ENCODE results near the gene SMIM12. TPM values are rescaled to one million over a fixed set of nuclear protein-coding genes. Genes with fewer than 3 reads are reported as not detected.
"Not testable (repeated sequence)": the region's sequence is repeated elsewhere in the genome, so short reads cannot be mapped to it uniquely, and the experiment has no call there.

SMIM12 gene
- total RNA-seq, 4 donors from 2014 or later: 17.1 to 38.1 (median 31.5) TPM

DNA sequence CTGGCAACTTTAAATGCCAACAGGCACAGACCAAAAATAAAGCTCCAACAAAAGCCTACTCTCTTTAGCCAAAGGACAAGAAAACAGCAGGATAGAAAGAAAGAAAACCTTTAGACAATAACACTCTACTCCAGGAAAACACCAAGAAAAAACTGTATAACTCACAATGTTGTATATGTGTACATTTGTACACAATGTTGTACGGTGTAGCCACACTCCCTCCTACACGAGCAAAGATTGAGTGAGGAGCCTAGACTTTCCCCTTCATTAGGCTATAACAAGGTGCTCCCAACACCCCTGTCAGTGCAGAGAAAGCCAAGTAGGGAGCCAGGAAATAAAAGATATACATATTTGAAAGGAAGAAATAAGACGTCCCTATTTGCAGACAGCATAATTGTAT, 42.8 kb downstream of the SMIM12 start:
- Histone ChIP-seq H3K9me3 (no peaks in the 10 kb centered on the region), H3K4me3 (no peak overlapping the region), H3K27me3 (no peaks in the 10 kb centered on the region), H3K36me3 (no peaks in the 10 kb centered on the region), H3K27ac (no peak overlapping the region), H3K4me1 (no peaks in the 10 kb centered on the region)
- no peak for DNase-seq (ENCODE audit: low spot score in 2 of 2)
- 80% methylated on average over 3 of the region's 3 CpGs for WGBS
- TF ChIP-seq EP300 (IDR thresholded peaks at IDR 0.05): no peak
- no peak for TF ChIP-seq POLR2A (IDR thresholded peaks at IDR 0.05)
- TF ChIP-seq, protein P1, sequence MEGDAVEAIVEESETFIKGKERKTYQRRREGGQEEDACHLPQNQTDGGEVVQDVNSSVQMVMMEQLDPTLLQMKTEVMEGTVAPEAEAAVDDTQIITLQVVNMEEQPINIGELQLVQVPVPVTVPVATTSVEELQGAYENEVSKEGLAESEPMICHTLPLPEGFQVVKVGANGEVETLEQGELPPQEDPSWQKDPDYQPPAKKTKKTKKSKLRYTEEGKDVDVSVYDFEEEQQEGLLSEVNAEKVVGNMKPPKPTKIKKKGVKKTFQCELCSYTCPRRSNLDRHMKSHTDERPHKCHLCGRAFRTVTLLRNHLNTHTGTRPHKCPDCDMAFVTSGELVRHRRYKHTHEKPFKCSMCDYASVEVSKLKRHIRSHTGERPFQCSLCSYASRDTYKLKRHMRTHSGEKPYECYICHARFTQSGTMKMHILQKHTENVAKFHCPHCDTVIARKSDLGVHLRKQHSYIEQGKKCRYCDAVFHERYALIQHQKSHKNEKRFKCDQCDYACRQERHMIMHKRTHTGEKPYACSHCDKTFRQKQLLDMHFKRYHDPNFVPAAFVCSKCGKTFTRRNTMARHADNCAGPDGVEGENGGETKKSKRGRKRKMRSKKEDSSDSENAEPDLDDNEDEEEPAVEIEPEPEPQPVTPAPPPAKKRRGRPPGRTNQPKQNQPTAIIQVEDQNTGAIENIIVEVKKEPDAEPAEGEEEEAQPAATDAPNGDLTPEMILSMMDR (IDR thresholded peaks at IDR 0.05): no peak
- TF ChIP-seq POLR2AphosphoS5 (IDR thresholded peaks at IDR 0.05): no peak

DNA sequence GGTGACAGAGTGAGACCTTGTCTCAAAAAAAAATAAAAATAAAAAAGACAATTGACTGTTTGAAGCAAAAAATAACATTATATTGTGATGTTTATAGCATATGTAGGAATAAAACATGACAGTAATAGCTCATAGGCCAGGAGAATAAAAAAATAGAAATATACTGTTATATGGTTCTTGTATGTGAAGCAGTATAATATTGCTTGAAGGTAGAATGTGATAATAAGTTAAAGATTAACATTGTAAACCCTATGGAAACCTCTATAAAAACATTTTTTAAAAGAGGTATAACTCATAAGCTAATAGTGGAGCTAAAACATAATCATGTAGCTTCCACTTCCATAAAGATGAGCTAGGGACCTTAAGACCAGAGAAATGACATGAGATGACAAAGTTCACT, 43.2 kb downstream of the SMIM12 start:
- Histone ChIP-seq H3K4me1 (no peaks in the 10 kb centered on the region), H3K27me3 (no peaks in the 10 kb centered on the region), H3K9me3 (no peaks in the 10 kb centered on the region), H3K4me3 (no peak overlapping the region), H3K27ac (no peak overlapping the region), H3K36me3 (no peaks in the 10 kb centered on the region)
- no peak for TF ChIP-seq POLR2AphosphoS5 (IDR thresholded peaks at IDR 0.05)
- DNase-seq (ENCODE audit: low spot score in 2 of 2): no peak

DNA sequence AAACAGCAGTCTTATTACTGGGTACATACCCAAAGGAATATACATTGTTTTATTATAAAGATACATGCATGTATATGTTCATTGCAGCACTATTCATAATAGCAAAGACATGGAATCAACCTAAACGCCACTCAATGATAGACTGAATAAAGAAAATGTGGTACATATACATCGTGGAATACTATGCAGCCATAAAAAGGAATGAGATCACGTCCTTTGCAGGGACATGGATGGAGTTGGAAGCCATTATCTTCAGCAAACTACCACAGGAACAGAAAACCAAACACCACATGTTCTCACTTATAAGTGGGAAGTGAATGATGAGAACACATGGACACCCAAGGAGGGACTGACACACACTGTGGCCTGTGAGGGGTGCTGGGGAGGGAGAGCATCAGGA, 48.8 kb downstream of the SMIM12 start:
- not testable (repeated sequence) for DNase-seq (ENCODE audit: low spot score in 2 of 2); H3K4me3 ChIP-seq; H3K36me3 ChIP-seq; H3K27ac ChIP-seq; H3K9me3 ChIP-seq; H3K4me1 ChIP-seq; H3K27me3 ChIP-seq
- WGBS: 92% methylated on average over 3 of the region's 3 CpGs

DNA sequence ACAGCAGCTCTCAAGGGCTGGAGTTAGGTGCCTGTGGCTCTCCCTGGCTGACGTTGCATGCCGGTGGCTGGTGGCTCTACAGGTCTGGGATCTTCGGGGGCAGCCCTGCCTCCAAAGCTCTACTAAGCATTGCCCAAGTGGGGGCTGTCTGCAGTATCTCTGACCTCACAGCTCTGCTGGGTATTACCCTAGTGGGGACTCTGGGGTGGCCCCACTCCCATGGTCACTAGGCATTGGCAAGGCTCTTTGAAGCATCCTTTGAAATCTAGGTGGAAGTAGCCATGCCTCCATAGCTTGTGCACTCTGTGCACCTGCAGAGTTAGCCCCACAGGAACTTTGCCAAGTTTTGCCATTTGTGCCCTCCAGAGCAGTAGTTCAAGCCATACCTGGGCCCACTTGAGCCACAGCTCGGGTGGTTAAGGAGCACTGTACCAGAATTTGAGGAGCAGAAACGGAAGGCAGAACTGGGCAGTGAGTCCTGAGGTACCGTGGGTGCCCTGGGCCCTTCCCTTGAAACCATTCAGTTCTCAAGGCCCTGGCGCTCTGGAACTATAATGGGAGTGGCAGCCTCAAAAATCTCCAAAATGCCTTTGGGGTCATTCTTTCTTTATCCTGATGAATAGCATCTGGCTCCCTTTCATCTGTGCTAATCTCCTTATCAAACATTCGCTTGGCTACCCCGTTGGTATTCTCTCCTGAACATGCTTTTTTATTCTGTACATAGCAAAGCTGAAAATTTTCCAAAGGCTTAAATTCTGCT, 51.3 kb downstream of the SMIM12 start:
- Histone ChIP-seq H3K36me3 (no peaks in the 10 kb centered on the region), H3K27me3 (no peaks in the 10 kb centered on the region), H3K27ac (no peak overlapping the region), H3K4me1 (no peaks in the 10 kb centered on the region), H3K4me3 (no peak overlapping the region), H3K9me3 (no peaks in the 10 kb centered on the region)
- 58% methylated on average over 6 of the region's 9 CpGs for WGBS
- DNase-seq (ENCODE audit: low spot score in 2 of 2): peak in 1 of 2 donors; percentile 37
- TF ChIP-seq, protein P1 (IDR thresholded peaks at IDR 0.05): no peak
- no peak for TF ChIP-seq POLR2AphosphoS5 (IDR thresholded peaks at IDR 0.05)
- TF ChIP-seq POLR2A (IDR thresholded peaks at IDR 0.05): no peak
- TF ChIP-seq EP300 (IDR thresholded peaks at IDR 0.05): no peak

DNA sequence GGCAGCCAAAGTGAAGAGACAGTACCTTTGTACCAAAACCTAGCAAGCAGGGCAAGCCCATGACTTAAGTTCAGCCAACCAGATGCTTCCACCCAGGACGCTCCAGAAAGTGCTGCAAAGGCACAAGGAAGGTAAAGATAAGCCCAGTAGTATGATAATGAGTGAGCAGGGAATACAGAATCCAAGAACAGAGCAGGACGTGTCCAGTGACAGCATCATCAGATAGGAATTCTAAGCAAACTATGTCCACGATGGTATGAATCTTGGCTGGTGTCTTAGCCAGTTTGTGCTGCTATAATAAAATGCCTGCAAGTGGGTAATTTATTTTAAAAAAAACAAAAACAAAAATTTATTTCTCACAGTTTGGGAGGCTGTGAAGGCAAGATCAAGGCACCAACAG, 53.2 kb downstream of the SMIM12 start:
- TF ChIP-seq POLR2A (IDR thresholded peaks at IDR 0.05): no peak
- TF ChIP-seq EP300 (IDR thresholded peaks at IDR 0.05): no peak
- TF ChIP-seq, protein P1 (IDR thresholded peaks at IDR 0.05): no peak
- TF ChIP-seq POLR2AphosphoS5 (IDR thresholded peaks at IDR 0.05): no peak
- no peaks in the 10 kb centered on the region for H3K9me3 ChIP-seq
- H3K4me1 ChIP-seq: no peaks in the 10 kb centered on the region
- no peaks in the 10 kb centered on the region for H3K36me3 ChIP-seq
- no peak overlapping the region for H3K4me3 ChIP-seq
- H3K27ac ChIP-seq: no peak overlapping the region
- H3K27me3 ChIP-seq: no peaks in the 10 kb centered on the region
- WGBS: 45% methylated on average over 3 of the region's 3 CpGs
- no peak for DNase-seq (ENCODE audit: low spot score in 2 of 2)

DNA sequence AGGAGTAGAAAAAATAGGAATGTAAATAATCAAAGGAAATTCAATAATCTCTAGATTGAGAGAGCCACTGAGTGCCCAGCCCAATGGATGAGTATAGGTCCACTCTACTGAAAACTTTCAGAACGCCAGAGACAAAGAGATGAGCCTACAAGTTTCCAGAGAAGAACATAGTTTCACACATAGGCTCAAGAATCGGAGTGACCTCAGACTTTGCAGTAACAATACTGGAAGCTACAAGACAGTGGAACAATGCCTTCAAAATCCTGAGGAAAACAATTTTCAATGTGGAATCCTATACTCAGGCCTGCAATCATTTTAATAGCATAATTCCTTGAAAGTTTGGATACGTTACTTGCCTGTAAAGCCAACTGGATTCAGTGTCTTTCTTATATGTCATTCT, 55.8 kb downstream of the SMIM12 start:
- no peak for TF ChIP-seq POLR2AphosphoS5 (IDR thresholded peaks at IDR 0.05)
- TF ChIP-seq POLR2A (IDR thresholded peaks at IDR 0.05): no peak
- TF ChIP-seq EP300 (IDR thresholded peaks at IDR 0.05): no peak
- TF ChIP-seq, protein P1 (IDR thresholded peaks at IDR 0.05): no peak
- Histone ChIP-seq H3K4me1 (no peaks in the 10 kb centered on the region), H3K9me3 (no peaks in the 10 kb centered on the region), H3K27me3 (no peaks in the 10 kb centered on the region), H3K36me3 (no peaks in the 10 kb centered on the region), H3K4me3 (no peak overlapping the region), H3K27ac (no peak overlapping the region)
- WGBS: 97% methylated on average over 3 of the region's 3 CpGs
- no peak for DNase-seq (ENCODE audit: low spot score in 2 of 2)

Other genes with a start within 250 kb of the SMIM12 start
- 100 to 1,000 TPM in 2 of 4 donors, 10 to 100 TPM in 2; 45.8 to 164 (median 123) TPM for gene GJB5, start 104.7 kb downstream of the SMIM12 start, total RNA-seq
- 10 to 100 TPM; 13.7 to 41.4 (median 35.5) TPM for gene GJB4, start 100.0 kb downstream of the SMIM12 start, total RNA-seq
- 100 to 1,000 TPM in 3 of 4 donors, 10 to 100 TPM in 1; 76.0 to 268 (median 186) TPM for gene GJB3, start 78.5 kb downstream of the SMIM12 start, total RNA-seq
- 10 to 100 TPM in 3 of 4 donors, 1 to 10 TPM in 1; 5.3 to 15.2 (median 11.8) TPM for gene GJA4, start 66.8 kb downstream of the SMIM12 start, total RNA-seq
- under 1 TPM in 1 of 4 donors, not detected in 3; 0.55 TPM for gene DLGAP3, start 69.9 kb upstream of the SMIM12 start, total RNA-seq
- 10 to 100 TPM in 1 of 4 donors, 1 to 10 TPM in 3; 6.5 to 12.2 (median 8.6) TPM for gene TMEM35B, start 125.6 kb upstream of the SMIM12 start, total RNA-seq
- gene ZMYM6, start 172.2 kb upstream of the SMIM12 start, total RNA-seq: 10 to 100 TPM; 14.4 to 26.2 (median 14.9) TPM
- gene ZMYM1, start 219.6 kb upstream of the SMIM12 start, total RNA-seq: 10 to 100 TPM in 2 of 4 donors, 1 to 10 TPM in 2; 6.7 to 15.9 (median 12.0) TPM